ENCODE results near the gene INAFM2. TPM values are rescaled to one million over a fixed set of nuclear protein-coding genes. Genes with fewer than 3 reads are reported as not detected.

The INAFM2 gene
- total RNA-seq, 1 donor from 2014 or later: 11.5 TPM

DNA sequence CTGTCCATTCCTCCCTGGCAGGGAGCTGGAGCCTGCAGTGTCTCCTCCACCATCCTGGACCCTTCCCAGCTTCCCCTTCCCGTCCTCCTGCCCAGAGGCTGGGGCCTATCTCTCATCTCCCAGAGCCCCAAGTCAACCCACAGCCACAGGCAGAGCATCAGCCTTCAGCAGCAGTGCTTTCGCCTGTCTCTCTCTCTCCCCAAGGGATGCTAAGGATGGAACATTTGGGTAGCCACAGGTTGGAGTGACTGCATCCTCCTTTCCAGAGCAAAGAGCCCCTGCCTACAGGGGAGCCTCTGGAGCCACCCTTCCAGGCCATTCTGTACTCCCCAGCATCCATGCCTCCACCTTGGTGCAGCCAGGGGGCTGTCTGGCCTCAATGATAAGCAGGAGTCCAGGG lies 19.9 kb upstream of the INAFM2 start:
- Histone ChIP-seq H3K27me3 (ENCODE audit: control insufficient read depth in 3 of 3, insufficient read depth in 3 of 3, low read length in 3 of 3) (peaks cover 0 to 6% (median 0%) of the 10 kb centered on the region in 3 donors), H3K36me3 (ENCODE audit: control insufficient read depth in 3 of 3, insufficient read depth in 3 of 3, low read length in 3 of 3) (peaks cover 0 to 4% (median 0%) of the 10 kb centered on the region in 3 donors), H3K27ac (ENCODE audit: low read depth, low read length) (no peak overlapping the region), H3K4me1 (ENCODE audit: control insufficient read depth in 3 of 3, insufficient read depth in 3 of 3, low read length in 3 of 3) (peaks cover 0 to 4% (median 0%) of the 10 kb centered on the region in 3 donors), H3K9ac (ENCODE audit: low read depth in 1 of 3, low read length in 3 of 3) (no peak overlapping the region), H3K9me3 (ENCODE audit: control insufficient read depth in 3 of 3, low read length in 3 of 3) (peaks cover 0 to 5% (median 0%) of the 10 kb centered on the region in 3 donors), H3K4me3 (ENCODE audit: low read length in 3 of 3) (no peak overlapping the region)

DNA sequence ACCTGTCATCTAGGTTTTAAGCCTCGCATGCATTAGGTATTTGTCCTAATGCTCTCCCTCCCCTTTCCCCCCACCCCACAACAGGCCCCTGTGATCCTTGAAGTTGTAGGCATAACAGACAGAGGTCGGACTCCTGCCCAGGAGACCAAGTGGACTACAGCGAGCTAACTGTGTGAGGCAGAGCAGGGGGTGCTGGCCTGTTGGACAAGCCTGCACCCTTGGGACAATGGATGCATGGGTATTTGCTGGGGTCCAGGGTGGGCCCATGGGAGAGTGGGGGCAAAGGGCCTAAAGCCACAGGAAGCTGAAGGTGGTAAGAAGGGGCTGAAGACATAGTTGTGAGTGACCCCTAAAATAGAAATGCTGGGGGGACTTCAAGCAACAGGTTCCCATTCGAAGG lies 18.2 kb upstream of the INAFM2 start:
- Histone ChIP-seq H3K27ac (ENCODE audit: low read depth, low read length) (no peak overlapping the region), H3K9ac (ENCODE audit: low read depth in 1 of 3, low read length in 3 of 3) (no peak overlapping the region), H3K27me3 (ENCODE audit: control insufficient read depth in 3 of 3, insufficient read depth in 3 of 3, low read length in 3 of 3) (peaks cover 0 to 9% (median 0%) of the 10 kb centered on the region in 3 donors), H3K36me3 (ENCODE audit: control insufficient read depth in 3 of 3, insufficient read depth in 3 of 3, low read length in 3 of 3) (no peaks in the 10 kb centered on the region), H3K9me3 (ENCODE audit: control insufficient read depth in 3 of 3, low read length in 3 of 3) (no peaks in the 10 kb centered on the region), H3K4me3 (ENCODE audit: low read length in 3 of 3) (no peak overlapping the region), H3K4me1 (ENCODE audit: control insufficient read depth in 3 of 3, insufficient read depth in 3 of 3, low read length in 3 of 3) (peaks cover 0 to 4% (median 0%) of the 10 kb centered on the region in 3 donors)

DNA sequence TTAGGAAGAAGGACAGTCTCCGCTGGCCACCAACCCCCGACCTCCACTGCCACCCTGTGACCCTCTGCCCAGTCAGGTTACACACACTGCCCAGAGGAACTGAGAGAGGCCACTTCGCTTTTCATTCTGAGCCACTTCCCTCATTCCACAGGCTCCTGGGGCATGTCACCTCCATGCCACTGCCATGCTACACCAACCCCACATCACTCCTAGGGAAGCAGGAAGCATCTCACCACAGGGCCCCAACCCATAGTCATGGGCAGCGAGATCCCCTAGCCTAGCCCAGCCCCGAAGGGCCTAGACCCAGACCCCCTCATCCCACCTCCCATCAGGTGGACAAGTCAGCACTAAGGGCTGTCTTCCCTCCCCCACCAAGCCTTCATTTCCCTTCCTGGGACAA lies 17.1 kb upstream of the INAFM2 start:
- peak overlapping the region in 2 of 3 donors; percentile 17 to 23 for H3K4me3 ChIP-seq (ENCODE audit: low read length in 3 of 3)
- peaks cover 0 to 9% (median 4%) of the 10 kb centered on the region in 3 donors for H3K27me3 ChIP-seq (ENCODE audit: control insufficient read depth in 3 of 3, insufficient read depth in 3 of 3, low read length in 3 of 3)
- no peak overlapping the region for H3K9ac ChIP-seq (ENCODE audit: low read depth in 1 of 3, low read length in 3 of 3)
- peaks cover 0 to 4% (median 0%) of the 10 kb centered on the region in 3 donors for H3K4me1 ChIP-seq (ENCODE audit: control insufficient read depth in 3 of 3, insufficient read depth in 3 of 3, low read length in 3 of 3)
- no peaks in the 10 kb centered on the region for H3K36me3 ChIP-seq (ENCODE audit: control insufficient read depth in 3 of 3, insufficient read depth in 3 of 3, low read length in 3 of 3)
- no peaks in the 10 kb centered on the region for H3K9me3 ChIP-seq (ENCODE audit: control insufficient read depth in 3 of 3, low read length in 3 of 3)
- H3K27ac ChIP-seq (ENCODE audit: low read depth, low read length): no peak overlapping the region

DNA sequence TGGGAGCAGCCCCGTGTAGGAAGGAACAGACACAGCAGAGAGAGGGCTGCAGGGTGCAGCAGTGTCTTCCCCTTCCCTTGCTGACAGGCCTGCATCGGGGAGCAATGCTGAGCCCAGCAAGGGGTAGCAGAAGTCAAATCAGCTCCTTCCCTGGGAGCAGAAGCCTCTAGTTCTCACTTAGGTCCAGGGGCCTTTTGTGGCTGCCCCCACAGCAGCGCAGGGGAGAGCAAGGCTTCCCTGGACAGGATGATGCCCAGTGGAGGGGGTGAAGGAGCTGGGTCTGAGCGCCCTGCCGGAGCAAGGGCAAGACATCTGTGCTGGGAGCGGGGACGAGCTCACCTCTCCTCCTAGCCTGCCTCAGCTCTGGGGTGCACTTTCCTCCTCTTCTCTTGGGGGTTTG lies 16.6 kb upstream of the INAFM2 start:
- peaks cover 0 to 4% (median 0%) of the 10 kb centered on the region in 3 donors for H3K4me1 ChIP-seq (ENCODE audit: control insufficient read depth in 3 of 3, insufficient read depth in 3 of 3, low read length in 3 of 3)
- H3K27ac ChIP-seq (ENCODE audit: low read depth, low read length): no peak overlapping the region
- no peaks in the 10 kb centered on the region for H3K36me3 ChIP-seq (ENCODE audit: control insufficient read depth in 3 of 3, insufficient read depth in 3 of 3, low read length in 3 of 3)
- H3K9me3 ChIP-seq (ENCODE audit: control insufficient read depth in 3 of 3, low read length in 3 of 3): no peaks in the 10 kb centered on the region
- H3K4me3 ChIP-seq (ENCODE audit: low read length in 3 of 3): peak overlapping the region; percentile 23 to 43 (median 35)
- no peak overlapping the region for H3K9ac ChIP-seq (ENCODE audit: low read depth in 1 of 3, low read length in 3 of 3)
- H3K27me3 ChIP-seq (ENCODE audit: control insufficient read depth in 3 of 3, insufficient read depth in 3 of 3, low read length in 3 of 3): peaks cover 0 to 11% (median 4%) of the 10 kb centered on the region in 3 donors

DNA sequence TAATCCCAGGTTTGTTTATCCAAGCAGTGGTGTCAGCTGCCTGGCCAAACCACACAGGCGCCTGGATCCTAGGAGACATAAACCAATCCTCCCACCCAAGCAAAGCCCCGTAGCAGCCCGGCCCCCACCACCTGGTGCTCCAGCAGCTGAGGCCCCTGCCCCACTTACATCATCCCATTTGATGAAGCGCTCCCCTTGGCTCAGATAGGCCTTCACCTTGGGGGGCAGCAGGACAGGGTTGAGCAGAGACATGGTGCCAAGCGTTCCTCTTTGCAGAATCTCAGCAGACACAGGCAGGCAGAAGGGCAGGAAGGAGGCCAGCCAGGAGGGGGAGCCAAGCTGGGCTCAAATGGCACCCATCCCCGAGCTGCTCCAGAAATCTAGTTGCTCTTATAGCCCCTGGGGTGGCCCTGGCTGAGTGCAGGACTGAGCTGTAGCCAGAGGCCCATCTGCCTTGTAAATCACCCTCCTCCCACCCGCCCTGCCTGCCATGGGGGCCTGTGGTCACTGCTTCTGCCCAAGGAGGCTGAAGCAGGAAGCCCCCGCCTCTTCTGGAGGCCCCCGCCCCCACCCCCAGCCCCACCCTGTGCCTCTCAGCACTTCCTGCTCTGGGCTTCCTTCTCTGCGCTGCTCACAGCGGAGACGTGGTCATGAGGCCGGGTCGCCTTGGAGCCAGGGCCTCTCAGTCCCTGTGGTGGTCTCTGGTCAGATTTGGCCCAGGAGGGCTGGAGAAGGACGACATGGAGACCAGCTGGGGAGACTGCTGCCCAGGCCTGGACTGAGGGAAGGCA lies 15.9 kb upstream of the INAFM2 start, which contains the start of gene PLCB2:
PLCB2 (minus strand) TSS at position 515 of the 791 bp plus-strand sequence; CDS start at position 252, 263 bp downstream.
- peak within 1 kb of the TSS; percentile 44 for H3K27ac ChIP-seq (ENCODE audit: low read depth, low read length)
- no peak within 1 kb of the TSS for H3K9ac ChIP-seq (ENCODE audit: low read depth in 1 of 3, low read length in 3 of 3)
- peaks cover 0 to 4% (median 0%) of the 10 kb centered on the region in 3 donors for H3K4me1 ChIP-seq (ENCODE audit: control insufficient read depth in 3 of 3, insufficient read depth in 3 of 3, low read length in 3 of 3)
- peaks cover 0 to 15% (median 7%) of the 10 kb centered on the region in 3 donors for H3K27me3 ChIP-seq (ENCODE audit: control insufficient read depth in 3 of 3, insufficient read depth in 3 of 3, low read length in 3 of 3)
- no peaks in the 10 kb centered on the region for H3K9me3 ChIP-seq (ENCODE audit: control insufficient read depth in 3 of 3, low read length in 3 of 3)
- peak within 1 kb of the TSS; percentile 23 to 50 (median 35) for H3K4me3 ChIP-seq (ENCODE audit: low read length in 3 of 3)
- no peaks in the 10 kb centered on the region for H3K36me3 ChIP-seq (ENCODE audit: control insufficient read depth in 3 of 3, insufficient read depth in 3 of 3, low read length in 3 of 3)

DNA sequence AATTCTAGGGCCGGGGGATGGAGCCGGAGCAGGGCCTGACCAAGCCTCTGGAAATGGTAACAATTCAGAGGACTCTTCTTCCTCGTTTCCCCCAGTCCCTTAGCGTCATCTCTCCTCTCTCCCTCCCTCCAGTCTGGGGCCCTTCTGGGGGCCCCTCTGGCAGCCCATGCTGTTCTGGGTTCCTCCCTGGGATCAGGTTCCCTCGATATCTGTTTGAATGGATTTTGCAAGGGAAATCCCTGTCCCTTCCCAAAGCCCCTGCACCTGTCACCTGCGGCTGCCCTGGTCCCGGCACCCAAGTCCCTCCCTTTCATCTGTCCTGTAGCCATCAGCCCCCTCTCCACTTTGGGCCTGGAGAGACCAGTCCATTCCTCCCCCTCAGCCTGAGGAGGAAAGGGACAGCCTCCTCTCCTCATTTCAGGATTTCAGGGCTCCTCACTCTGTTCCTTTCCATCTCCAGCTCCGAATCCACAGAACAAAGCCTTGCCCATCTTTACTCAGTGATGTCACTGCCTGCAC lies 14.1 kb upstream of the INAFM2 start:
- no peaks in the 10 kb centered on the region for H3K9me3 ChIP-seq (ENCODE audit: control insufficient read depth in 3 of 3, low read length in 3 of 3)
- H3K4me3 ChIP-seq (ENCODE audit: low read length in 3 of 3): no peak overlapping the region
- no peaks in the 10 kb centered on the region for H3K36me3 ChIP-seq (ENCODE audit: control insufficient read depth in 3 of 3, insufficient read depth in 3 of 3, low read length in 3 of 3)
- peaks cover 5 to 14% (median 7%) of the 10 kb centered on the region in 3 donors for H3K4me1 ChIP-seq (ENCODE audit: control insufficient read depth in 3 of 3, insufficient read depth in 3 of 3, low read length in 3 of 3)
- H3K27me3 ChIP-seq (ENCODE audit: control insufficient read depth in 3 of 3, insufficient read depth in 3 of 3, low read length in 3 of 3): peaks cover 0 to 14% (median 7%) of the 10 kb centered on the region in 3 donors
- H3K27ac ChIP-seq (ENCODE audit: low read depth, low read length): no peak overlapping the region
- H3K9ac ChIP-seq (ENCODE audit: low read depth in 1 of 3, low read length in 3 of 3): no peak overlapping the region

DNA sequence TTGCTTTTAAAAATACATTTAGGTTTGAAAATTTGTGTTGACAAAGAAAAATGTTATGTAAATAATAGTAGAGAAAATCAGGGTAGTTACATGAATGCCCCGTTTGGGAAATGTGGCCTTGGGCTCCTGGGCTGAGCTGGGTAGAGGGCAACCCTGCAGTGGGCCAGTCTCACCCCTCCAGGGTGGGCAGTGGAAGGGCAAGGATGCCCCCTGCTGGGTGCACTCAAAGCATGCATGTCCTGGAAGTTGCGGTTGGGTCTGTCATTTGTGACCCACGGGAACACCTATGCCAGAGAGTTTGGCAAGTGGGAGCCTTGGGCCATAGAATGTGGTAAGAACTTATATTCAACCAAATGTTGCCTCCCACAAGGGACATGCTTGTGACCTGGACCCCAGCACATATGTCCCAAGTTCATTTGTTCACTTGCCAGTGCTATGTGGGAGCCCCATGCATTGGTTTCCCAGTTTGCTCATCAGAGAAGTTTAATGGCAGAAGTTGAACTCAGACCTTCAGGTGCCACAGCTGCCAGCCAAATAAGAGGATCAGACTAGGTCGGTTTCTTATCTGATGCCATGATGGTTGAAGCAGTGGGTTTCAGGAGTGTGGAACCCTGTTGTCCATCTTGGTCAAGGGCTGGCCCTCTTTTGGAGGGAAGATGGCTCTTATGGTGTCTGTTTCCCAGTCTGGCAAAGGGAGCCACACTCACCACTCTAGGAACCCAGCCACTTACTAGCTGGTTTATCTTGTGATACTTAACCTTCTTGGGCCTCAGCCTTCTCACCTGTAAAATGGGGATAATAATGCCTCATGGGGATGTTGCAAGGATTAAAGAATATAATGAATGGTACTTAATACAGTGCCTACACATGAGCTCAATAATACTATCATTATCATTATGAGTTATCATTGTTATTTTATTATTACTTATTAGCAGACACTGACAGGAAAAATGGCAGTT lies 13.2 kb upstream of the INAFM2 start:
- H3K4me3 ChIP-seq (ENCODE audit: low read length in 3 of 3): no peak overlapping the region
- no peaks in the 10 kb centered on the region for H3K9me3 ChIP-seq (ENCODE audit: control insufficient read depth in 3 of 3, low read length in 3 of 3)
- H3K36me3 ChIP-seq (ENCODE audit: control insufficient read depth in 3 of 3, insufficient read depth in 3 of 3, low read length in 3 of 3): no peaks in the 10 kb centered on the region
- H3K4me1 ChIP-seq (ENCODE audit: control insufficient read depth in 3 of 3, insufficient read depth in 3 of 3, low read length in 3 of 3): peaks cover 5 to 14% (median 12%) of the 10 kb centered on the region in 3 donors
- H3K9ac ChIP-seq (ENCODE audit: low read depth in 1 of 3, low read length in 3 of 3): no peak overlapping the region
- peaks cover 0 to 14% (median 7%) of the 10 kb centered on the region in 3 donors for H3K27me3 ChIP-seq (ENCODE audit: control insufficient read depth in 3 of 3, insufficient read depth in 3 of 3, low read length in 3 of 3)
- no peak overlapping the region for H3K27ac ChIP-seq (ENCODE audit: low read depth, low read length)

DNA sequence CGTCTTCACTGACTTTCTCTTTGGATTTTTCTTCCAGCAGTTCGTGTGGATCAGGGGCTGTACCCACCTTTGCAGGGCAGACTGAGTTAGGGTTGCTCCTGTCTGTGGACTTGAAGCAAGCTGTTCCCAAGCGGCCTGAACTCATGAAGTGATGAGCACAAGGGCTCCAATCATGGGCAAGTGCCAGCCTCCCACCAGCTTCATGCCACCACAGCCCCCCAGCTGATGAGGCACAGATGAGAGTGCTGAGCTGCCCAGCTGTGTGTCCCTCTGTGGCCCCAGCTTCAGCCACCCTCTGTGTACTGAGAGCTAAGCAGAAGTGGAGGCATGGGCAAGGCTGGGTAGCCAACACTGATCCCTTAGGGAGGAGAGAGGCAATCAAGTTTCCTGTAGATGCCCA lies 12.5 kb upstream of the INAFM2 start:
- Histone ChIP-seq H3K9ac (ENCODE audit: low read depth in 1 of 3, low read length in 3 of 3) (no peak overlapping the region), H3K9me3 (ENCODE audit: control insufficient read depth in 3 of 3, low read length in 3 of 3) (no peaks in the 10 kb centered on the region), H3K4me1 (ENCODE audit: control insufficient read depth in 3 of 3, insufficient read depth in 3 of 3, low read length in 3 of 3) (peaks cover 5 to 14% (median 12%) of the 10 kb centered on the region in 3 donors), H3K36me3 (ENCODE audit: control insufficient read depth in 3 of 3, insufficient read depth in 3 of 3, low read length in 3 of 3) (no peaks in the 10 kb centered on the region), H3K4me3 (ENCODE audit: low read length in 3 of 3) (no peak overlapping the region), H3K27ac (ENCODE audit: low read depth, low read length) (no peak overlapping the region), H3K27me3 (ENCODE audit: control insufficient read depth in 3 of 3, insufficient read depth in 3 of 3, low read length in 3 of 3) (peaks cover 0 to 14% (median 7%) of the 10 kb centered on the region in 3 donors)

DNA sequence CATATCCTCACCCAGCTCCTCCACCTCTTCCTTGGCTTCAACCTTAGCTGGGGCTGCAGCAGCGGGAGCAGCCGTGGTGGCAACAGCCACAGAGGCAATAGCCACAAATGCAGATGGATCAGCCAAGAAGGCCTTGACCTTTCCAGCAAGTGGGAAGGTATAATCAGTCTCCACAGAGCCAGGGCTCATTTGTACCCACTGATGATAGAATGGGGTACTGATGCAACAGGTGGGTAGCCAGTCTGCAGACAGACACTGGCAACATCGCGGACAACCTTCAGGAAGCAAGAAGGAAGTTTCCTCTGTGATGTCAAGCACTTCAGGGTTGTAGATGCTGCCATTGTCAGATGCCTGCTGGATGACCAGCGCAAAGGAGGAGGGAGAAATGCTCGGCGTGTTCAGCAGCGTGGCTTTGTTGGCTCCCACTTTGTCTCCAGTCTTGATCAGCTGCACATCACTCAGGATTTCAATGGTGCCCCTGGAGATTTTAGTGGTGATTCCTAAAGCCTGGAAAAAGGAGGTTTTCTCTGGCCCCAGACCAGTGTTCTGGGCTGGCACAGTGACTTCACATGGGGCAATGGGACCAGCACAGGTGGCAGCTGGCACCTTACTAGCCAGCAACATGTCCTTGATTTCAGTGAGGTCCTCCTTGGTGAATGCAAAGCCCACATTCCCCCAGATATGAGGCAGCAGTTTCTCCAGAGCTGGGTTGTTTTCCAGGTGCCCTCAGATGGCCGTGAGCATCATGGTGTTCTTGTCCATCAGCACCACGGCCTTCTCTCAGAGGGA lies 10.9 kb upstream of the INAFM2 start:
- peaks cover 0 to 14% (median 7%) of the 10 kb centered on the region in 3 donors for H3K27me3 ChIP-seq (ENCODE audit: control insufficient read depth in 3 of 3, insufficient read depth in 3 of 3, low read length in 3 of 3)
- peaks cover 5 to 12% (median 11%) of the 10 kb centered on the region in 3 donors for H3K4me1 ChIP-seq (ENCODE audit: control insufficient read depth in 3 of 3, insufficient read depth in 3 of 3, low read length in 3 of 3)
- no peak overlapping the region for H3K9ac ChIP-seq (ENCODE audit: low read depth in 1 of 3, low read length in 3 of 3)
- H3K27ac ChIP-seq (ENCODE audit: low read depth, low read length): no peak overlapping the region
- no peaks in the 10 kb centered on the region for H3K36me3 ChIP-seq (ENCODE audit: control insufficient read depth in 3 of 3, insufficient read depth in 3 of 3, low read length in 3 of 3)
- no peaks in the 10 kb centered on the region for H3K9me3 ChIP-seq (ENCODE audit: control insufficient read depth in 3 of 3, low read length in 3 of 3)
- no peak overlapping the region for H3K4me3 ChIP-seq (ENCODE audit: low read length in 3 of 3)
